Measurements from ENCODE around the gene CD300C. TPM values are rescaled to one million over a fixed set of nuclear protein-coding genes. Genes with fewer than 3 reads are reported as not detected.
A peak's percentile ranks its signal among the peaks of the same experiment; 100 is the strongest.
"Not testable (repeated sequence)": the region's sequence is repeated elsewhere in the genome, so short reads cannot be mapped to it uniquely, and the experiment has no call there.

The CD300C gene
- total RNA-seq, 2 donors from 2014 or later: 0.24 to 1.1 TPM

DNA sequence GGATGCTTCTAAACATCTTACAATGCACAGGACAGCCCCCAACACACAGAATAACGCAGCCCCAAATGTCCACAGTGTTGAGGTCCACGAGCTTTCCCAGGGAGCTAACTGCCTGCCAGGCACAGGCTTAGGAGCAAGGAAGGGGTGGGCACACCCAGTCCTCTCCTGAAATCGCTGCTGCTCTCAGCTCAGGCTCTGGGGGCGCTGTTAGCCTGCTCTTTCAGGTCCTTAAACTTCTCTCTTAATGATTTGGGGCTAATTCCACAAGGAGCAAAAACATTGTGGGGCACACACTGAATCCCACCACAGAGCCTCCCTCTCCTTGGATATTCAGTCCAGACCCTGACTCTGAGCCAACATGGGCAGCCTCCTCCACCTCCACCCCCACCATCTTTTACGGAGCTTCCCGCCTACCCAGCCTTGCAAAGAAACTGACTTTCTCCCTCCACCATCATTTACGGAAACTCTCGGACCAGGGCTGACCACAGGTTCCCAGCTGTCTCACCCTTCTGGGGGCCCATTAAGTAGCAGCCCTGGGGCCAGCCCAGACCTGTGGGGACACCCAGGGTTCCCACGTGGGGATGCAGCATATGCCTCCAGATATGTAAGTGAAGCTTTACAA lies 20.3 kb upstream of the CD300C start:
- intact Hi-C loops (cut with DNase I, micrococcal nuclease): no loop called here
- ATAC-seq (peak; percentile 80), DNase-seq (peak in 1 of 2 donors; percentile 57)

DNA sequence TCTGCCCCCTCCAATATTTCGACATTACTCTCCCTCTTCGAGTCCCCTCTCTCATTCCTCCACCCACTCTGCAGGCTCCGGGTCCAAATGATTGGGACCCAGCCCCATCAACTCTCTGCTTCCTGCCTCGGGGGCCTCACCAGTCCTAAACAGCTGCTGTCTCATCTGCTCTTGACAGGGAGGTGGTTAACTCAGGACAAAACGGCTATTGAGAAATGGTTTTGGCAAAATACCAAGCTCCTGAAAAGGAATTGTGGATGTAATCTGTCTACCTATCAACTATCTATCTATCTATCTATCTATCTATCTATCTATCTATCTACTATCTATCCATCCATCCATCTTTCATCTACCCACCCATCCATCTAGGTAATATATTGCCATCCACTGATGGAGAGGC lies 19.2 kb upstream of the CD300C start:
- DNase-seq: no peak
- no peak for ATAC-seq
- intact Hi-C loops (cut with DNase I, micrococcal nuclease): no loop called here

GRCh38 chr17:74563358-74563757 lies 17.4 kb upstream of the CD300C start:
- DNase-seq: no peak
- intact Hi-C loops (cut with DNase I, micrococcal nuclease): no loop called here
- no peak for ATAC-seq

GRCh38 chr17:74561586-74561985 lies 15.7 kb upstream of the CD300C start:
- DNase-seq (no peak), ATAC-seq (no peak)
- intact Hi-C loops (cut with DNase I, micrococcal nuclease): no loop called here

- no peak for ATAC-seq
- no peak for DNase-seq
- intact Hi-C loops (cut with DNase I, micrococcal nuclease): no loop called here
These were observed 13.1 kb upstream of the CD300C start for GRCh38 chr17:74558882-74559519.

DNA sequence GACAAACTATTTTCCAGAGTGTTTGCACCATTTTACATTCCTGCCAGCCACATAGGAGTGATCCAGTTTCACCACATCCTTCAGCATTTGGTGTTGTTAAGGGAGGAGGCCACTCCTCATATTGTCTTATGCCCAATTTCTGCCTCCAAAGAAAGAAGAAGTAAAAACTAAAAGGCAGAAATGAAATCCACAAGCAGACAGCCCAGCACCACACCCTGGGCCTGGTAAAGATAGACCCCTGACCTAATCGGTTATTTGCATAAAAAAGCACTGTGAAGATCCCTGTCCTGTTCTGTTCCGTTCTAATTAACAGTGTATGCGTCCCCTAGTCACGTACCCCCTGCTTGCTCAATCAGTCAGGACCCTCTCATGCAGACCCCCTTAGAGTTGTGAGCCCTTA lies 12.5 kb upstream of the CD300C start:
- ATAC-seq; intact Hi-C loops (cut with DNase I, micrococcal nuclease); DNase-seq: not testable (repeated sequence)

DNA sequence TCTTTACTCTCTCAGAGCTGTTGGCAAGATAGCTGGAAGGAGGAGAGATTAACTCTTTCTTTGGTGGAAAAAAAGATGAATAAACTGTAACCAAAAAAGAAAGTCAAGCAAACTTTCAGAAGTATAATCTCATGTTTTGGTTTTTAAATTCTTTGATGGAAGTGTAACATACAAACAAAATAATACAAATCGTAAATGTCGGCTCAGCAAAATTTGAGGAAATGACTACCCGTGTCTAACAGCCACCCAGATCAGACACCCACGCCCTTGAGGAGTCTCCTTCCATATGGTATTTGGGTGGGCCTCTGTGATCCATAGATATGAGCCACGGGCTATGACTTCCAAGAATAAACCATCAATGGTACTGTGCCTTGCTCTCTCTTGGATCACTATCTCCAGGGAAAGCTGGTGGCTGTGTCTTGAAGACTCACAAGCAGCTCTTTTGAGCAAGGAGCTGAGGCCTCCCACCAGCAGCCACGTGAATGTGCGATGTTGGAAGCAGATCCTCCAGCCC lies 9.6 kb upstream of the CD300C start:
- intact Hi-C loops (cut with DNase I, micrococcal nuclease): no loop called here
- DNase-seq: no peak
- ATAC-seq: no peak

GRCh38 chr17:74554909-74555308 lies 9.0 kb upstream of the CD300C start:
- intact Hi-C loops (cut with DNase I, micrococcal nuclease): no loop called here
- no peak for DNase-seq
- ATAC-seq: no peak

- ATAC-seq: no peak
- DNase-seq: no peak
- intact Hi-C loops (cut with DNase I, micrococcal nuclease): no loop called here
These were observed 6.1 kb upstream of the CD300C start for GRCh38 chr17:74552037-74552436.

DNA sequence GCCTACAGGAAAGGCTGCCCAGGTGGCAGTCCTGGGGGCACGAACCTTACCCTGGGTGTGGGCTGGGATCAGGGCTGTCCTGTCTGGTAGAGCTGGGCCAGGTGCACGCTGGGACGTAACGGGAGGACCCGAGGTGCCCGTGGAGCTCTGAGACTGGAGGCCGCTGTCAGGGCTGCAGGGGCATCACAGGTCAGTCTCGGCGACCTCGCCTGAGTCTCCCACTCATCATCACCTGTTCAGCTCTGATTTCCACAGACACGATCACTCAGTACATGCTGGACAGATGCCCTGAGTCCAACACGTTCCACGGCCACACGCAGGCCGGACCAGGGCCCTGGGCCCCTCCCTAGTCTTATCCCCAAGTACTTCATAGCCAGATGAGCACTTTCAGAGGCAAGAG lies 4.7 kb upstream of the CD300C start:
- intact Hi-C loops (cut with DNase I, micrococcal nuclease): no loop called here
- ATAC-seq: no peak

DNA sequence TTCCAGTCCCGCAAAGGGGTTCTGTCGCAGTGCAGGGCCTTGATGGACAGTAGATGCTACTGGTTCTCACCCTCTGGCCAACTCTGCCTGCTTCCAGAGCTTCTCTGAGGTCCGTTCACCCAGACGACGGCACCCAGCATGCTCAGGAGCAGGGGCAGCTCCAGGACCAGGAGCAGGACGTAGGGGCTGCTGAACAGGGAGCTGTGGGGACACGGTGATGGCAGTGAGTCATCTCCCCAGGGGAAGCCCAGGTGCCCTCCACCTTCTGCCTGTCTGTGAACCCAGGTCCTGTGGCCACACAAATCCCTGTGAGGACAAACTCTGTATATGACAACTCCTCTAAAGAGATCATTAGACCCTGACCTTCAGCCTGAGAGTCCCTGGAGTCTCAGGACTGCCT lies 3.4 kb upstream of the CD300C start:
- intact Hi-C loops (cut with DNase I, micrococcal nuclease): no loop called here
- ATAC-seq (no peak), DNase-seq (no peak)

More for the DNA sequence above, 4.7 kb upstream of the CD300C start:
- DNase-seq: no peak

DNA sequence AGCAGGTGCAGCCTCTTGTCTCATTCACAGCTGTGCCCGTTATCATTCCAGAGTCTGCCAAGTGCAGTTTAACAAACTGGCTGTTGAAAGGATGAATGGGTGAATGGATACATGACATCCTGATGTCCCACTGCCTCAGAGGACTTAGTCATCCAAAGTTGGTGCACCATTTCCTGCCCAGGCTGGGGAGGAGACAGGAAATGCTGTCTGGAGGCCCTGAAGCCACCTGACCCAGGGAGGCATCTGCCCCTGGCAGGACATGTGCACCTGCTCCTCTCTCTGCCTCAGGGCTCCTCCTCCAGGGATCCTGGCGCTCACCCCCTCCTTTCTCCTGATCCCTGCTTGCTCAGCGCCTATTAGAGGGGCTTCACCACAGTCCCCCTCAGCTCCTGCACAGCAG lies 1.8 kb upstream of the CD300C start:
- intact Hi-C loops (cut with DNase I, micrococcal nuclease): no loop called here
- ATAC-seq (no peak), DNase-seq (no peak)

- no peak for ATAC-seq
These were observed 1.3 kb upstream of the CD300C start for GRCh38 chr17:74547264-74547663.

DNA sequence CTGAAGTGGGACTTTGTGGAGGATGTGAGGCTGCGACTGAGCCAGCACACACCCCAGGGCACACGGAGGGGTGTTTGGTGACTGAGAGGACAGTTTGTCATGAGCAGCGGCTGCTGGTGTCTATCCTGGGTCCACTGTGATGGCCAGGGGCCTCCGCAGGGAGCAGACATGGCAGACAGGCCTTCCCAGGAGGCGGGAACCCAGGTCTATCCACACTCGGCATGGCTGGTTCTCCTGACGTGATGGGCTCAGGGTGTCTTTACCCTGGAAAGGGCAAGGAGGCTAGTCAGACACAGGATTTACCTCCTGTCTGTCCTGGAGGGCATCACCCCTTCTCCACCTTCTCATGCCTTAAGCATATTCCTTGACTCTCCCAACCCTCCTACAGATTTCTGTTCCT lies 671 bp upstream of the CD300C start:
- DNase-seq (no peak), ATAC-seq (no peak)
- intact Hi-C loops (cut with DNase I, micrococcal nuclease): no loop called here

More at GRCh38 chr17:74547264-74547663, 1.3 kb upstream of the CD300C start:
- DNase-seq: no peak
- intact Hi-C loops (cut with DNase I, micrococcal nuclease): no loop called here

- DNase-seq (no peak), ATAC-seq (no peak)
- intact Hi-C loops (cut with DNase I, micrococcal nuclease): no loop called here
These were observed 698 bp downstream of the CD300C start for GRCh38 chr17:74544991-74545842.

- intact Hi-C loops (cut with DNase I, micrococcal nuclease): no loop called here
- DNase-seq (no peak), ATAC-seq (no peak)
These were observed 1.8 kb downstream of the CD300C start for GRCh38 chr17:74543891-74544760.

DNA sequence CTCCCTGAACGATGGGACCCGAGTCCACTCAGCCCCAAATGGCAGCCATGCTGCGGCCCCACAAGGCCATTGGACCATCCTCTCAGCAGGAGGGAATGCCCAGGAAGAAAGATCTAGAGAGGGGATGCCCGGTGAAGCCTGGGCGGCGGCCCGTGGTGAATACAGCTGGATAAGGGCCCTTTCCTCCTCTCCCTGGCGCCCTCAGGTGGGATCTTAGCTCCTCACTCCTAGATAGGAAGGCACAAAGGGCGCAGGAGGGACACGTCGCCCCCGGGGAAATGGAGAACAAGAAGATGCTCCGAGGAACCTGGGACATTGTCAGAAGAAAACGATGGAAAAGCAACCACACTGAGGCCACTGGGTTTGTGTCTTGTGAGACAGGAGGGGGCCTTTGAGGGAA lies 2.5 kb downstream of the CD300C start:
- DNase-seq: no peak

DNA sequence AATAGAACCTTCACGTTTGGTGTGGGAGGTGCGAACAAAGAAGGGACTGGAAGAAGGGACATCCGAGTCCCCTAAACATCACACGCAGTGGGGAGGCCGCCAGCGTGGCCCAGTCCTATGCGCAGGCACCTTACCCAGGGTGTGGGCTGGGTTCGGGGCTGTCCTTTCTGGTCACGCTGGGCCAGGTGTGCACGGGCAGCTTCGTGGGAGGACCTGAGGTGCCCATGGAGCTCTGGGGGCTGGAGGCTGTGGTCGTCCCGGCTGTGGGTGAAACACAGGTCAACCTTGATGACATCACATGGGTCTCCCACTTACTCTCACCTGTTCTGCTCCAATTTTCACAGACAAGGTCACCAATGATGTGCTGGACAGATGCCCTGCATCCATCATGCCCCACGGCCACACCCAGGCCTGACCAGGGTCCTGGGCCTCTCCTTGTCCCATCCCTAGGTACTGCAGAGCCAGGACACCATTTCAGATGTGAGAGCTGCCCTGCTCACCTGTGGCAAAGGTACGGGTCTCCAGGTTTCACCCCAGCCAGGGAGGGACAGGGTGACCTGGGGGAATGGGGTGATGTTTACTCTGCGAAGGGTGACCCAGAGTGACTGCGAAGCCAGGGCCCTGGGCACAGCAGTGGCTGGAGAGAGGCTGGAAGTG lies 3.1 kb downstream of the CD300C start:
- no peak for ATAC-seq

More for the DNA sequence above, 2.5 kb downstream of the CD300C start:
- no peak for ATAC-seq
- intact Hi-C loops (cut with DNase I, micrococcal nuclease): no loop called here

More for the DNA sequence above, 3.1 kb downstream of the CD300C start:
- no peak for DNase-seq
- intact Hi-C loops (cut with DNase I, micrococcal nuclease): no loop called here

Data from left colon (tissue), 2 donors.